Brain microvascular endothelial cell (primary cell): Measurements from ENCODE around the gene ACOX3.

Experiments
- DNase-seq: peaks from one replicate; pipeline ENCODE4 v3.0.0-alpha.2; 2020
- H3K27ac ChIP-seq: fragments of 250-450 bp; sonication (Bioruptor Pico); 2 replicates; pipeline ENCODE4 v1.5.1; 2020; ENCODE audit warnings: mild to moderate bottlenecking, moderate library complexity
- H3K27me3 ChIP-seq: fragments of 250-450 bp; sonication (Bioruptor Pico); replicated peaks from 2 replicates; pipeline ENCODE4 v1.5.1; 2020; ENCODE audit warnings: mild to moderate bottlenecking
- H3K36me3 ChIP-seq: fragments of 250-450 bp; sonication (Bioruptor Pico); replicated peaks from 2 replicates; pipeline ENCODE4 v1.5.1; 2020; ENCODE audit warnings: mild to moderate bottlenecking
- H3K4me3 ChIP-seq: 2 replicates; pipeline ENCODE4 v1.5.1; 2011; ENCODE audit warnings: low read depth, mild to moderate bottlenecking, control low read depth, low read length, moderate library complexity
- in situ Hi-C: cut with HindIII; loops from 2 replicates; pipeline ENCODE4 v1.10.0; 2017; ENCODE audit warnings: low sequenced_read_pairs, low pct_ligation_motif_present
- TF ChIP-seq, protein P1 (sequence below): IDR thresholded peaks from 2 replicates; pipeline ENCODE4 v1.5.1; 2011; ENCODE audit warnings: low read depth, mild to moderate bottlenecking, moderate library complexity, low read length, control low read depth, inconsistent platforms; ENCODE audit errors: missing control alignments

ACOX3 gene

DNA sequence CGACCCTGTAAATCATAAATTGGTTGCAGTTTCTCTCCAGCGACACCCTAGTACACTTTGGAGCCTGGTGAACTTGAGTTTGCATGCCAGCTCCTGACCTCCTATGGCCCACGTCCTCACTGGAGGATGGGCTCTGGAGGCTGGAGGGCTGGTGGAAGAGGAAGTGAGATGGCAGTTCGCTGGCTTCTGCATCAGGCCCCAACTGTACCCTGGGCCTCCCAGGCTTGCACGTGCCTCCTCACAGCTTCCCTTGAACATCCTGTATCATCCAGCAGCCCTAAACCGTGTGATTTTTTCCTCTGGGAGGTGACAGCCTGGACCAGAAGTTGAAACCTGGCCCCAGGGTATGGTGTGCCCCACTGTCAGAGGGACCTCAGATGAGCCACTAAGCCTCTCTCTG, 92.5 kb downstream of the ACOX3 start:
- TF ChIP-seq, protein P1, sequence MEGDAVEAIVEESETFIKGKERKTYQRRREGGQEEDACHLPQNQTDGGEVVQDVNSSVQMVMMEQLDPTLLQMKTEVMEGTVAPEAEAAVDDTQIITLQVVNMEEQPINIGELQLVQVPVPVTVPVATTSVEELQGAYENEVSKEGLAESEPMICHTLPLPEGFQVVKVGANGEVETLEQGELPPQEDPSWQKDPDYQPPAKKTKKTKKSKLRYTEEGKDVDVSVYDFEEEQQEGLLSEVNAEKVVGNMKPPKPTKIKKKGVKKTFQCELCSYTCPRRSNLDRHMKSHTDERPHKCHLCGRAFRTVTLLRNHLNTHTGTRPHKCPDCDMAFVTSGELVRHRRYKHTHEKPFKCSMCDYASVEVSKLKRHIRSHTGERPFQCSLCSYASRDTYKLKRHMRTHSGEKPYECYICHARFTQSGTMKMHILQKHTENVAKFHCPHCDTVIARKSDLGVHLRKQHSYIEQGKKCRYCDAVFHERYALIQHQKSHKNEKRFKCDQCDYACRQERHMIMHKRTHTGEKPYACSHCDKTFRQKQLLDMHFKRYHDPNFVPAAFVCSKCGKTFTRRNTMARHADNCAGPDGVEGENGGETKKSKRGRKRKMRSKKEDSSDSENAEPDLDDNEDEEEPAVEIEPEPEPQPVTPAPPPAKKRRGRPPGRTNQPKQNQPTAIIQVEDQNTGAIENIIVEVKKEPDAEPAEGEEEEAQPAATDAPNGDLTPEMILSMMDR: no peak
- H3K36me3 ChIP-seq: no peaks in the 10 kb centered on the region
- in situ Hi-C loops: no loop called here
- DNase-seq: no peak
- no peak overlapping the region for H3K27ac ChIP-seq
- no peak overlapping the region for H3K4me3 ChIP-seq
- H3K27me3 ChIP-seq: no peaks in the 10 kb centered on the region

DNA sequence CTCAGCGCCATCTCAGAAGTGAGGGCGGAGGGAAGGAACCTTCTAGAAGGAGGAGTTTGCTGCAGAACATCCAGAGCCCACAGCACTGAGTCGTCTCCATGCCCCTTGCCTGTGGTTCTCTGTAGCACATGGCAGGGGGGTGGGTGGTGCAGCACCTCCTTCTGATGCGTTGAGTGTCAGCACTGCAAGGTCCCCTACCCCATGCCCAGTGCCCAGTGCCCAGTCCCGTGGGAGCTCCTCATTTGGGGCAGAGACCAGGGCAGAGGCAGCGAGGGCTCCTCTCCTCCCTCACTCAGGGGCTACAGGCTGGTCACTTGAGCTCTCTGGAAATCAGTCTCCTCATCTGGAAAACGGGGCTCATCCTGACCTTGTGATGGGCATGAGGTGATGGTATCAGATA, 92.9 kb downstream of the ACOX3 start:
- no peaks in the 10 kb centered on the region for H3K36me3 ChIP-seq
- H3K27ac ChIP-seq: no peak overlapping the region
- H3K27me3 ChIP-seq: no peaks in the 10 kb centered on the region
- in situ Hi-C loops: no loop called here
- TF ChIP-seq, protein P1: no peak
- H3K4me3 ChIP-seq: no peak overlapping the region
- no peak for DNase-seq

DNA sequence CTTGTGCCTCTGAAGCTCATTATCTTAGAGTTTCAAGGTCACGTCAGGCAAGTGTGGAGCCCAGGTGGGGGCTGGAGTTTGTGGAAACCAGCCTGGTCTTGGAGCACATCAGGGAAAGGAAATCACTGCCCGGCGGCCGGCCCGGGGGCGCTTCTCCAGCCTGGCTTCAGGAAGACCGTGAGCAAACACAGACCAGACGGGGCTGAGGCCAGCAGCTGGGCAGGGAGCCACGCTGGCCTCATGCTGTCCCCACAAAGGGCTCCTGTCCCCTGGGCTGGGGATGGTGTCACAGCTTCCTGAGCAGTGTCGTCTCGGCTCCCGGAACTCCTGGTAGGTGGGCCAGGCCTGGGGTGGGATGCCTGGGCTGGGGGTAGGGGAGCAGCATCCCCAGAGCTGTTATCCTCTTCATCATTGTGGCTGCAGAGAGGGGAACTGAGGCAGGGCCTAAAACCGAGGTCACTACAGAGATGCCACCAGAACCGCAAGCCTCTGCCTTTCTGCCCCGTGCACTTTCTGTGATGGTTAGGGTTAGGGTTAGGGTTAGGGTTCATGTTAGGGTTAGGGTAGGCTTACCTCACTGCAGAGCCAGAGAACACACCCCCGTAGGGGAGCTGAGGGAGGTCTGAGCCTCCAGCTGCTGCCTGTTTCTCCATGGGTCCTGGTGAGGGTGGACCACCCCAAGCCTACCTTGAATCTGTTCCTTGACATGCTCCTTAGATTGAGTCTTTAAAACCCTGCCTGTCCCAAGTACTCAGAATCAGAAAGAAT, 93.5 kb downstream of the ACOX3 start:
- TF ChIP-seq, protein P1: no peak
- DNase-seq: no peak
- no peak overlapping the region for H3K27ac ChIP-seq
- no peaks in the 10 kb centered on the region for H3K27me3 ChIP-seq
- in situ Hi-C loops: no loop called here
- H3K4me3 ChIP-seq: no peak overlapping the region
- no peaks in the 10 kb centered on the region for H3K36me3 ChIP-seq

DNA sequence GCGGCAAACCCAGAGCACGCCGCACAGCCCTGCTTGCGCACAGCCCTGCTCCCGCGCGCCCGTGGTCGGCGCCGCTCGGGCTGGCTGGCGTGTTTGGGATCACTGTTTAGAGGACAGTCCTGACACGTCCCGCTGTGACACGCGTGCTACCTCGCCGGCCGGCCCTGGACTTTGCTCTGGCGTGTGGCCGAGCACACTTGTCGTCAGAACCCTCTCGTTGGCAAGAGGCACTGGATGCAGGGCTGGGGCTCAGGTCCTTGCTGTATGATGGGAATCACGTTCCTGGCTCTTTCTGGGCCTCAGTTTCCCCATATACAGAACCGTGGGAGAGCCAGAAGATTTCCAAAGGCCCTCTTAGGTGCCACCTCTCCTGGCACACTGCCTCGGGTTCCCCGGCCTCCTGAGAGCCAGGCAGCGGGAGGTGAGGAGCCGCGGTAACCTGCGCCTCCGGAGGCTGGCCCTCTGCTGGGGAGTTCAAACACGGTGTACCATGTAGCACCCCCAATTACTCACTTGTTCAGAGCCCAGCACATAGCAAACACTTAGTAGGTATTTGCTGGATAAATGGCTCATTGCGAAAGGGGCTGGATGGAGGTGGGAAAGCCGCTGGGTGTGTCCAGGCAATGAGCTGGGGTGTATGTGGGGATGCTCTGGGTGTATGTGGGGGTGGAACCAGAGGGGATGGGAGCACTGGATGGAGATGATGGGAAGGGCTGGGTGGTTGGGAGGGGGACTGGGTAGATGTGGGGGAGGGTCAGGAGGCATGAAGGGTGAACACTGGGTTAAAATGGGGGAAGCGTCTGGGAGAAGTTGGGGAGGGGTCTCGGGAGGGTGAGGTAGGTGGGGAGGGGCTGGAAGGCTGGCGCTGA, 94.3 kb downstream of the ACOX3 start:
- Histone ChIP-seq H3K36me3 (no peaks in the 10 kb centered on the region), H3K27me3 (no peaks in the 10 kb centered on the region), H3K27ac (no peak overlapping the region), H3K4me3 (no peak overlapping the region)
- no peak for DNase-seq
- TF ChIP-seq, protein P1: no peak
- in situ Hi-C loops: no loop called here

DNA sequence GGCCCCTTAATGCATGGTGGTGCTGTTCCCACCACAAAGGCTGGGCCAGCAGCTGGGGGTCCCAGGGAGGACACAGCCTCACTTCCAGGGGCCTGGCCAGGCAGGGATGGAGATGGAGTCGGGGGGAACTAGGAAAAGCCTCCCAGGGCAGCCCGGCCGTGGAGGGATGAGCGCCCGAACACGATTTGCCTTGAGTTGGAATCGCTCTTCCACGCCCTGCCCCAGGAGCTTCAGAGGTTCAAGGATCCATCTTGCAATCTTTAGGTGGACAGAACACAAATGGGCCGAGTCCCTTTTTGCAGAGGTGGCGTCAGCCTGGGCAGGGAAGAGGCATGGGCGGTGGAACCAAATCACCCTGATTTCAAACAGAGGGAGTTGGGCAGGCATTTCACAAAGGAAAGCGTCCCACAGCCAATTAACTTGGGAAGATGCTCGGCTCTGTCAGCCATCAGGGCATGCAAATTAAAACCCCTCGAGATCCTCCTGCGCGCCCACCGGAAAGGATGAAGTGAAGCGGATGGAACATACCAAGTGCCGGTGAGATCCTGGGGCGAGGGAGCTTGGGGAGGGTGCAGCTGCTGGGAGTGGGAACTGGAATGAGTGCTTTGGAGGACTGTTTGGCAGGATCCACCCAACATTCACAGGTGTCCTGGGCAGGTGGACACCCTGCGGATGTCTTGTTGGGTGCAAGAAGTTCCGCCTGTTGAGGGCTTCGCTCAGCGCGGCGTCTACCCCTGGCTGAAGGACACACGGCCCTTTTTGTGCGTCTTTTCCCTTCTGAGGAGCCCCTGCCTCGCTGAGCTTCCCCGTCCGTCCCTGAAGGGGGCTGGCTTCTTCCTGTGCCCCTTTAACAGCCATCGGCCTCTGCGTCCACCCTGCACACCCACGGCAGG, 95.2 kb downstream of the ACOX3 start:
- no peaks in the 10 kb centered on the region for H3K36me3 ChIP-seq
- no peaks in the 10 kb centered on the region for H3K27me3 ChIP-seq
- H3K4me3 ChIP-seq: no peak overlapping the region
- TF ChIP-seq, protein P1: no peak
- H3K27ac ChIP-seq: no peak overlapping the region
- in situ Hi-C loops: no loop called here
- no peak for DNase-seq
